Measurements from ENCODE around the gene DDIAS.
A peak's percentile ranks its signal among the peaks of the same experiment; 100 is the strongest.
"Not testable (repeated sequence)": the region's sequence is repeated elsewhere in the genome, so short reads cannot be mapped to it uniquely, and the experiment has no call there.

DDIAS gene, protein sequence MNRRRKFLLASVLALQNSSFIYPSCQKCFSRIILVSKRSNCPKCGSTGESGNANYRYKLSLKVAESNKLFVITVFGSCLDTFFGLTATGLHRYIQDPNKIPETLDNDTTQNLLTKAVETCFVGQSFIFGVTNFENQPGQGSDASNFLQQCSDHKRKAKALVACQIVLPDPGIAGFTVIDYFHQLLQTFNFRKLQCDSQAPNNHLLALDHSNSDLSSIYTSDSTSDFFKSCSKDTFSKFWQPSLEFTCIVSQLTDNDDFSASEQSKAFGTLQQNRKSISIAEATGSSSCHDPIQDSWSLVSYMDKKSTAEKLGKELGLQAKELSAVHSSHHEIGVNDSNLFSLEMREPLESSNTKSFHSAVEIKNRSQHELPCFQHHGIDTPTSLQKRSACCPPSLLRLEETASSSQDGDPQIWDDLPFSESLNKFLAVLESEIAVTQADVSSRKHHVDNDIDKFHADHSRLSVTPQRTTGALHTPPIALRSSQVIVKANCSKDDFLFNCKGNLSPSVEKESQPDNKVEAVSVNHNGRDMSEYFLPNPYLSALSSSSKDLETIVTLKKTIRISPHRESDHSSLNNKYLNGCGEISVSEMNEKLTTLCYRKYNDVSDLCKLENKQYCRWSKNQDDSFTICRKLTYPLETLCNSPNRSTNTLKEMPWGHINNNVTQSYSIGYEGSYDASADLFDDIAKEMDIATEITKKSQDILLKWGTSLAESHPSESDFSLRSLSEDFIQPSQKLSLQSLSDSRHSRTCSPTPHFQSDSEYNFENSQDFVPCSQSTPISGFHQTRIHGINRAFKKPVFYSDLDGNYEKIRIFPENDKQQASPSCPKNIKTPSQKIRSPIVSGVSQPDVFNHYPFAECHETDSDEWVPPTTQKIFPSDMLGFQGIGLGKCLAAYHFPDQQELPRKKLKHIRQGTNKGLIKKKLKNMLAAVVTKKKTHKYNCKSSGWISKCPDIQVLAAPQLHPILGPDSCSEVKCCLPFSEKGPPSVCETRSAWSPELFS

DNA sequence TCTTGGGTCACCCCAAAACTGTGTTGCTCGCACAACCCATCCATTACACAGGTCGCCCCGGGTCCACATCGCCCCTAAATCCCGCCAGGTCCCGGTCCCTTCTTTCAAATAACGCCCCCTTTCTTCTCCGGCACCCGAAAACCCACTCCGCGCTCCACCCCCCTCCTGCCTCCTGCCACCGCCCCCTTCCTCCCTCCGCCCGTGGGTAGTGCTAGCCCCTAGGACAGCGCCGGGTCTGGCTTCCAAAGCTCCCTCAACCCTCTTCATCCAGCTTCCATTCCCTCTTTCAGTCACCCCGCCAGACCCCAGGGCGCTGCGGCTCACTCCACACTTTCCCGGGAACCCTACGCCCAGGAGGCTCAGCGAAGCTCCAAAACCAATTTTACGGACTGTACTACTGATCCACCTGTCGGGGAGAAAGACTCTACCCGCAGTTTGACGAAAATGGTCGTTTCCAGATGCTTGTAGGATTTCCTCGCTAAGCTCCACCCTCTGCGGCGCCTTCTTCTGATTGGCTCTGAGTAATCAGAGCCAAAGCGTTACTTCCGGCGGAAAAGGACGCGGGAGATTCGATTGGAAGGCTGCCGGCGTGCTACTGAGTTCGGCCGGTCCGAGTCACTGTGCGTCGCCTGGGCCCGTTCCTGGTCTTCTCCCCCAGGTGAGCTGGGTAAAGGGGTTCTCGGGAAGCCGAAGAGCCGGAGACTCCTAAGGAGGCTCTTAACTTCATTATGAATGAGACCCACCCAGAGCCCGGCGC lies at the start of gene DDIAS:
Gene DDIAS (plus strand): TSS at position 572 of the 757 bp plus-strand sequence. CDS start 13,003 bp downstream, outside the sequence.
- DNase-seq (ENCODE audit: low read depth in 2 of 2): peak; percentile 93 to 94

DNA sequence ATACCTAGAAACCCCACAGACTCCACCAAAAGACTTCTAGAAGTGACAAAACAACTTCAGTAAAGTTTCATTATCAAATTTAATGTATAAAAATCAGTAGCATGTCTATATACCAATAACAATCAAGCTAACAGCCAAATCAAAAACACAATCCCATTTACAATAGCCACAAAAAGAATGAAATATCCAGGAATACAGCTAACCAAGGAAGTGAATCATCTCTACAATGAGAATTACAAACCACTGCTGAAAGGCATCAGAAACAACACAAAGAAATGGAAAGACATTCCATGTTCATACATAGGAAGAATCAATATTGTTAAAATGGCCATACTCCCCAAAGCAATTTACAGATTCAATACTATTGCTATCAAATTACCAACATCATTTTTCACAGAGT lies 47.3 kb upstream of the DDIAS start:
- DNase-seq (ENCODE audit: low read depth in 2 of 2): no peak

DNA sequence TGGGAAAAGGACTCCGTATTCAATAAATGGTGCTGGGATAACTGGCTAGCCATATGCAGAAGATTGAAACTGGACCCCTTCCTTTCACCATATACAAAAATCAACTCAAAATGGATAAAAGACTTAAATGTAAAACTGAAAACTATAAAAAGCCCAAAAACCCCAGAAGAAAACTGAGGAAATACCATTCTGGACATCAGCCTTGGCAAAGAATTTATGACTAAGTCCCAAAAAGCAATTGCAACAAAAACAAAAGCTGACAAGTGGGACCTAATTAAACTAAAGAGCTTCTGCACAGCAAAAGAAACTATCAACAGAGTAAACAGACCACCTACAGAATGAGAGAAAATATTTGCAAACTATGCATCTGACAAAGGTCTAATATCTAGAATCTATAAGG lies 46.6 kb upstream of the DDIAS start:
- DNase-seq (ENCODE audit: low read depth in 2 of 2): not testable (repeated sequence)

DNA sequence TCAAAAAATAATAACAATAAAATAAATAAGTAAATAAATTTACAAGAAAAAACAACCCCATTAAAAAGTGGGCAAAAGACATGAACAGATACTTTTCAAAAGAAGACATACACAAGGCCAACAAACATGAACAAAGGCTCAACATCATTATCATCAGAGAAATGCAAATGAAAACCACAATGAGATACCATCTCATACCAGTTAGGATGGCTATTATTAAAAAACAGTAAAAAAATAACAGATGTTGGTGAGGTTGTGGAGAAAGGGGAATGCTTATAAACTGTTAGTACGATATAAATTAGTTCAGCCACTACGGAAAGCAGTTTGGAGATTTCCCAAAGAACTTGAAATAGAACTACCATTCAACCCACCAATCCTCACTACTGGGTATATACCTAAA lies 45.9 kb upstream of the DDIAS start:
- DNase-seq (ENCODE audit: low read depth in 2 of 2): no peak

DNA sequence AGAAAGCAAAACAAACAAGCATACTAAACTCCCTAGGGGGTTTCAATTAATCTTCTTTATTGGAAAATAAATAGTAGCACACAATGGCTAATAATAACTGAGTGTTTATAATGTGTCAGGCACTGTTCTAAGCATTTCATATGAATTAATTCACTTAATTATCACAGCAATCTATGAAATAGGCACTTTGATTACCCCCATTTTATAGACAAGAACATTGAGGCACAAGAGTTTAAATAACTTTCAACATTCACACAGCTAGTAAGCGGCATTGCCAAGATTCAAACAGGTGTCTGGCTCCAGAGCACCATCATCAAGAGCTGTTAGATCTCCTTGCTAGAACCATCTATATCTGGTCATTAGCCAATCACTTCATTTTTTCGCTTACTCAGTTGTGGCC lies 44.4 kb upstream of the DDIAS start:
- no peak for DNase-seq (ENCODE audit: low read depth in 2 of 2)

DNA sequence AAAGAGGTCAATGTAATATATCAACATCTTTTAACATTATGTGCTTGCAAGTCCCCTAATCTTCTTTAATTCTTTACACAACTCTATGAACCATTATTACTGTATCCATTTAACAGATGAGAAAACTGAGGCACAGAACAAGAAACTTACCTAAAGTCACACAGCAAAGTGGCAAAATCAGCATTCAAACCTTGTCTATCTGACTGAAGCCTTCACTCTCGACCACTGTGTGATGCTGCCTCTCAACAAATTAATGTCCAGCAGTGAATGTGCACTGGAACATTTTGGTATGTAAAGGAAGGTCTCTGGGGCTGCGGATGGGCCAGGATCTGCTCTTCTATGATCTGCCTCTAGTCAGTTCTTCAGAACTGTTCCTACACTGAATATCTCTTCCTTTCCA lies 43.4 kb upstream of the DDIAS start:
- no peak for DNase-seq (ENCODE audit: low read depth in 2 of 2)

DNA sequence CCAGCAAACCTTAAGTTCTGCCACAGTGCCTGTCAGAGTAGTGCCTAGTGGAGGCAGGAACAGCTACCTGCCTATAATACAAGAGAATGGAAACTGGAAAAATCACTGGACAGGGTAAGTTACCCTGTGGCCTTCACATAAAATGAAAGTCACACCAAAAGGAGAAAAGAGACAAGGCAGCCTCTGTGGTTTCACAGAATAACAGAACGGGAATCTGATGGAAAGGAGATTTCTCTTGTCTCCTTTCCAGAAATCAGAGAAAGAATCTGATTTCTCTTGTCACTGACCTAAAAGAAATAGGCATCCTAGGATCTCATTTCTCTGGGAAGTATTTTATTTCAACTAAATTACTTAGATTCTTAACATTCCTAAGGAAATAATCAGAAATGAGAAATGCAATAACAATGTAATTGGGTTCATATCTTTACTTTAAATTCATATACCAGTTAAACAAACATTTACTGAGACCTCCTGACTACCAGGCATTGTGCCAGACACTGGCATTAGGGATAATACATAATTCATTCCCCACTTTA lies 42.9 kb upstream of the DDIAS start:
- DNase-seq (ENCODE audit: low read depth in 2 of 2): peak; percentile 66 to 67

DNA sequence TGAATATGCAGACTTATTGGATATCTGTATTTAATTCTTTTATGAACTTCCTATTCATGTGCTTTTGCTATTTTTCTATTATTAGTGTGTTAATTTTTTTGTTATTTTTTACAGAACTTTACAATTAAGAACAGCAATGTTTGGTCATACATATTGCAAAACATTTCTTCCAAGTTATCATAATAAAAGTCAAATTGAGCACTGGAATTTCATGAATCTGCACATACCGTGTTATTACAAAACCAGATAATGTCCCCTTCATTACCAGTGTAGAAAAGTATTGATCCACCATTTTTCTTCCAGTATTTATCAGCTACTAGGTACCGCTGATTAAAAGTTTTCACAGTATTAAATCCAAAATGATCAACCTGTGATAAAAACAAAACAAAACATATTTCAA lies 41.8 kb upstream of the DDIAS start:
- DNase-seq (ENCODE audit: low read depth in 2 of 2): no peak

DNA sequence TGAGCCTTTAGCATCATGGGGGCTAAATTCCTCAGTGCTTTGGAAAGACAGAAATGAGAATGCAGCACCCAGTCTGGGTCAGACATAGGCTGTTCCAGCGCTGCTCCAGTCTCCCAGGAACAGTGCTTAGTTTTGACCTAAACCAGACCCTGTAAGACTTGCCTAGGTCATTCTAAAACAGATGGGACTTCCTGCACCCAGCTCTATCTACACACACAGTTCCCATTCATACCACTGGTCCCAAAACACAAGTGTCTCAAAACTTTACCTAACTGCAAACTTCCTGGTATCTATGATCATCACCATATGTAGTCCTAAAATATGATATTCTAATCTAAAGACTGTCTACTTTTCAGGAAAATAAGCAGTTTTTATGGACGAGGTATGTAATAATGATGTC lies 39.2 kb upstream of the DDIAS start:
- no peak for DNase-seq (ENCODE audit: low read depth in 2 of 2)

DNA sequence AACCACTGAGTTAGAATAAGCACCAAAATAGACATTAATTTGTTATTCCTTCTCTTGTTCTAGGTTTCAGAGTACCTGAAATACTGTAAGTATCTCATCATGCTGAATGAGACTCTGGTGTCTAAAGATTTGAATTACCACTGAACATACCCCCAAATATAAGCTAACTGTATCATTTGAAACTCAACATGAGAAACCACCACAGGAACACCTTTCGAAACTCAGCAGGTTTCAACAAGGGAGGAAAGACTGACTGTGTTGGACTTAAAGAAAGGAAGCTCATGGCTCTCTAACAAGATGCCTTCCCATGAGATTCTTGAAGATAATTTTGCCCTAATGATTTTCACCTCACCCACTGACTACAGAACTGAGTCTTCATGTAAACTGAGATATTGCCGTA lies 38.3 kb upstream of the DDIAS start:
- no peak for DNase-seq (ENCODE audit: low read depth in 2 of 2)

DNA sequence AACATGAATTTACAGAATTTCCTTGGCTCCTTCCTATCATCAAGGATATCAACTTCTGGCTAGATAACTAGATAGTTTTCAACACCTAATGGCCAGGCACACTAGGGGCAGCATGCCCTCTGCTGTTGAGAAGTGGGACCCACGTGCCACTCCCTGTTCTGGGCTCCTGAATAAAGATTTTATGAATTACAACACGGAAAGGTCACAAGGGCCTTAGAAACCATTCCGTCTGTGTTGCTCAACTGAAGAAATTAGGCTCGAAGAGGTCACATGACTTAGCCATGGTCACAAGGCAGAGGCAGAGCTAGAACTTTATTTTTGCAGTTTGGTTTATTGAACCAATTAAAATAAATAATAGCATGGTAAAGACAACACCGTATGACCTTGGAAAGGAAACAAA lies 37.3 kb upstream of the DDIAS start:
- DNase-seq (ENCODE audit: low read depth in 2 of 2): no peak

DNA sequence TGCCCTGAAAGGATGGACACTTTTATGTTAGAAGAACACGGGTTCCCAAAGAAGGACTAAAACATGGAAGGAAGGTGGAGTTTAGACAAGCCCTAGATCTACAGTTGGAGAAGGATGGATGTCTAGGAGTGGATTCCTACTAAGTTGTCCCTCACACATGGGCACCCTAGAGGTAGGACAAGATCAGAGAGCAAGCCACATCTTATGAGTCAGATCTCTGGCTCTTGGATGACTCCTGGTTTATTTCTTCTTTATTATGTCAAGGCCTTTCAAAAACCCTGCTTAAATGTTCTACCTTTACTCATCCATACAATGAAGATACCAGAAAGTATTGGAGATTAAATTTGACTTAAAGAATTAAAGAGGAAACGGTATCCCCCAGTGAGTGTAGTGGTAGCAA lies 35.7 kb upstream of the DDIAS start:
- DNase-seq (ENCODE audit: low read depth in 2 of 2): no peak

DNA sequence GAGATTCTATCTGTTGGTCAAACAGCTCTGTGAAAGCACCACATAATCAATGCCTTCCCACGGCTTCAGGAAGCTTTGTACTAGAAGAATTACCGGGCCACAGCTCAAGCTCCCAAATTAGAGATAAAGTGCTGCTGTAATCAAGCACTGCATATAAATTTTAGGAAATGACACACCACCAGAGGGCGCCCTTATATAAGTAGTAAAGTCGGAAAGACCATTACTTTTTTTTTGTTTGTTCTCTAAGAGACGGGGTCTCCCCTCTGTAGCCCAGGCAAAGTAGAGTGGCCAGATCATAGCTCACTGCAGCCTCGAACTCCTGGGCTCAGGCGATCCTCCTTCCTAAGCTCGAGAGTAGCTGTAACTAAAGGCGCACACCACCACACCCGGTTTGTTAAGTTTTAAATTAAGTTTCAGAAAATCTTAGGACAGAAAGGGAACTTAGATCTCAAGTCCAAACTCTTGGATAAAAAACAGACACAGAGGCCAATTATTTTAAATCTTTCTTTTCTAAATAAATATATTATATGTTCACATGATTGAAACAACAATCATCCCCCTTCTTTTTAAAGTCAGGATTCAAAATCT lies 33.9 kb upstream of the DDIAS start:
- DNase-seq (ENCODE audit: low read depth in 2 of 2): peak; percentile 32 to 38

DNA sequence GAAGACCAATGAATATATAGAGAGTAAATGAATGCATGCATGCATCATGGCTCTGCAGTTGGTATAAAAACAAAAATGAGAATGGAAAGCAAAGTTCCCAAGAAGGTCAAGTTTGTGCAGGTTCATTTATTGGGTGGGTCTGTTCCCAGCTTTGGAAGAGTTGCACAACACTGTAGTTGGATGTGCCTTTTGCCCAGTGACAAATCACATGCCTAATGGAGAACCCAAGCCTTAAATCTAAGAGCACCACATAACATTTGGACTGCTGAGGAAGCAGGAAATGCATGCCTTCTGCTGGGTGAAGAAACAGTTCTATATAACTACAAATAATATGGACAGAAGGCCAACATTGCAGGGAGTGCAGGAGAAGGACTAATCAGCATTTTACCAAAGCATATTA lies 31.9 kb upstream of the DDIAS start:
- no peak for DNase-seq (ENCODE audit: low read depth in 2 of 2)

DNA sequence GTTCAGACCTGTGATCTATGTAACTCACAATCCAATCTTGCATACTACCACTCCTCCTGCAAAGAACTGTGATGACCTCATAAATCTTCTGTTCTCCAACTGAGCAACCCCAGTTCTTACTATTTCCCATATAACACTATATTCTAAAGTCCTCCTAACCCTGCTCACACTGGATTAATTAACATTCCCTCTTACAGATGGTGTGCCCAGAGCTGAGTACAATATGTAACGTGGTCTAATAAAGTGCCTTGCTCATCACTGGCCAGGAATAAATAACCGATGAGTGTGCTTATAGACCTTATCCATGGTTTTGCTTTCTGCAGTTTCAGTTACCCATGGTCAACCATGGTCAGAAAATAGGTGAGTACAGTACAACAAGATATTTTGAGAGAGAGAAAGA lies 29.9 kb upstream of the DDIAS start:
- DNase-seq (ENCODE audit: low read depth in 2 of 2): peak; percentile 32 to 41

DNA sequence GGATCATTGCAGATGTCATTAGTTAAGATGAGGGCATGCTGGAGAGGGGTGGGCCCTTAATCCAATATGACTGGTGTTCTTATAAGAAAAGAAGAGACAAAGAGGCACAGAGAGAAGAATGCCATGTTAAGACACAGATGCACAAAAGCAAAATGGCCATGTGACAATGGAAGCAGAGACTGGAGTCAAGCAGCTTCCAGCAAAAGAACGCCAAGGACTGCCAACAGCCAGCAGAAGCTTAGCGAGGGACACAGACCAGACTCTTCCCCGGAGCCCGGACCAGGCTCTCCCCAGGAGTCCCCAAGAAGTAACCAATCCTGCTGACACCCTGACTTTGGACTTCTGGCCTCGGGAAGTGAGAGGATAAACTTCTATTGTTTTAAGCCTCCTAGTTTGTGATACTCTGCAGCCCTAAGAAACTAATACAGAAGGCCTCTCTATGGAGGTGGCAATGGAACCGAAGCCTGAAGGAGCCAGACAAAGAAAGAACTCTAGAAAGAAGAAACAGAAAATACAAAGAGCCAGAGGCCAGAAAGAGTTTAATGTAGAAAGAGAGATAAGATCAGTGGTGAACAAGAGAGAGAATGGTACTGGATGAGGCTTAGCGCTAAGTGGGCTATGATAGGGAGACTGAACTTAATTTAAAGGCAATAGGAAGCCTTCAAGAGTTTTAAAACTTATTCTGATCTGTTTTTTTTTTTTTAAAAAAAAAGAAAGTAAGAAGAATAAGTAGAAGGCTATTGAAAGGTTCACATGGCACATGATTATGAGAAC lies 29.0 kb upstream of the DDIAS start:
- no peak for DNase-seq (ENCODE audit: low read depth in 2 of 2)

DNA sequence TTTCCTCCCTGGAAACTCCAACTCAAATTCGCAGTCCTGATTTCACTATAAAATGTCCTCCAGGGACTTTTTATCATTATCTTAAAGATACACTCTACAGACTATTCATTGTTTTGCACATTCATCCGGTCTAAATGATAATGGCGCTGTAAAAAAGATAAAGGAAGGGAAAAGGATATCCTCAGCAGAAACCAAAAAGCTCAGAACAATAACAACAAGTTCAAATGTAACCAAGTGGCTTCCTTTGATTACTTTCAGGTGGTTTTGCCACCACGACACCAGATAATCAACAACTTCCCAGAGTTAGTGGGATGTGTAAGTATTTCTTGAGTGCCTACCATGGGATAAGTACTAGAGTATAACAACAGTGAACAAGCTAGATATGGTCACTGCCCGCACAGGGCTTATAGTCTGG lies 27.6 kb upstream of the DDIAS start:
- no peak for DNase-seq (ENCODE audit: low read depth in 2 of 2)

DNA sequence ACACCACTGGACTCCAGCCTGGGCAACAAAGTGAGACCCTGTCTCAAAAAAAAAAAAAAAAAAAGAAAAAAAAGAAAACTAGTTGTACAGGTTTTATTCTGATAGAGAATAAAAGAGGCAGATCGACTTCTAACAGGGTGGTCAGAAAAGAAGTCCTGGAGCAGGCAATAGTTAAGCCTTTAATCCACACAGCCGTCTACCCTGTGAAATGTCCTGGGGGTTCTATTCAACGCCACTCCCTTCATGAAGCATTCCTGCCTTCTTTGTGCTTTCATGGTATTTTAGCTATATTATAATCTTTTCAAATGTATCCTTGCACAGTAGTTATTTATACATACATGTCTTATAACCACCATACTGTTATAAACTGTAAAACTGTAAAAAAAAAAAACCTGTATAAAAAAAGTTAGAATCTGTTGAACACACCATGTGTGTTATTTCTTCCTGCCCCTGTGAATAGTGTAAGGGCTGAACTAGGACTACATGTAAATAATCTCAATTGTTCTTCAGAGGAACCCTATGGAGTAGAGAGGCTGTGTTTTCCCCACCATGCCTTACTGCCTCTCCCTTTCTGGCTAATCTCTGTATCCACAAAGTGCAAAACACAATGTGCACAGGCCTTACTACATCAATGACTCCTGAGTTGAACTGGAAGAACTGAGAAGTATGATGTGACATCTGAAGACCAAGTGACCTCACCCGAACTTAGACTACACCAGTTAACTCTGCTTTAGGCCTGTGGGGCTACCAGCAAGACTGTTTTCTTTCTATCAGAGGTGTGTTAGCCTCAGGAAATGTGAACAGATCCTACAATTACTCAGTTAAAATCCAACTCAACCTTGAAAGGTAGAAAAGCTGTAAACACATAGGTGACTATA lies 26.7 kb upstream of the DDIAS start:
- no peak for DNase-seq (ENCODE audit: low read depth in 2 of 2)

DNA sequence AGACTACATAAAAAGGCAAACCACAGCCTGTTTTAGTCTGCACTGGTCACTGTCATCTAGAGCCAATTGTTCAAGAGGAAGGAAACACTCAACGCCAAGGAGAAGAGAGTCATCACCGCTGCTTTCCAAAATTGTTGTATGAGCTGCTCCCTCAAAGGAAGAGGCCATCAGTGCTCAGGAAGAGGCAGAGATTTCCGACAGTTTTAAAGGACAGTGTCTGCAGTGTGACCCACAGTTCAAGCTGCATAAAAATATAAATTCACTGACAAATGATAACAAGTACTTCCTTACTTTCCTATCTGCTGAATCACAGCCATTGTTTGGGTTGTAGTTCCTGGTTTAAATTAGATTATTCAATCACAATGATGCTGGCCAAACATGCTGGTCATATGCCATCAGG lies 17.7 kb upstream of the DDIAS start:
- DNase-seq (ENCODE audit: low read depth in 2 of 2): no peak
